Hematopoietic multipotent progenitor cell treated with erythropoietin and hydrocortisone succinate and interleukin-3 and kit ligand, for 8 days (in vitro differentiated cells): Measurements from ENCODE around the gene NOXRED1.

Experiments
- DNase-seq: peaks from one replicate; pipeline ENCODE4 v3.0.0-alpha.2; 2015

NOXRED1 gene

GRCh38 chr14:77406718-77407117, 16.6 kb downstream of the NOXRED1 start:
- peak; percentile 44 for DNase-seq

GRCh38 chr14:77406086-77406485, 17.2 kb downstream of the NOXRED1 start:
- peak; percentile 13 for DNase-seq

GRCh38 chr14:77403768-77404167, 19.6 kb downstream of the NOXRED1 start:
- DNase-seq, result no peak

- DNase-seq, result no peak
Measured at GRCh38 chr14:77400216-77400615, 23.1 kb downstream of the NOXRED1 start.

- no peak for DNase-seq
Measured at GRCh38 chr14:77390188-77390587, 33.1 kb downstream of the NOXRED1 start.

GRCh38 chr14:77378701-77379100, 44.6 kb downstream of the NOXRED1 start:
- DNase-seq, result no peak

GRCh38 chr14:77377502-77377844, 45.9 kb downstream of the NOXRED1 start:
- no peak for DNase-seq

- peak; percentile 87 for DNase-seq
Measured at GRCh38 chr14:77376771-77377501, 46.4 kb downstream of the NOXRED1 start, which contains the start of the genes SAMD15 and TMED8. Gene SAMD15, plus strand, starts transcription at chr14:77377379. Its CDS starts 40 bp downstream, at chr14:77377419. Gene TMED8, minus strand, starts transcription at chr14:77377094. Its CDS starts 41 bp downstream, at chr14:77377053.

GRCh38 chr14:77375973-77376770, 47.2 kb downstream of the NOXRED1 start:
- peak; percentile 41 for DNase-seq

GRCh38 chr14:77375164-77375950, 48.0 kb downstream of the NOXRED1 start:
- peak; percentile 27 for DNase-seq

GRCh38 chr14:77372304-77372841, 51.0 kb downstream of the NOXRED1 start:
- DNase-seq, result no peak

GRCh38 chr14:77369285-77369684, 54.0 kb downstream of the NOXRED1 start:
- DNase-seq, result no peak

- DNase-seq, result no peak
Measured at GRCh38 chr14:77364146-77364545, 59.2 kb downstream of the NOXRED1 start.

GRCh38 chr14:77359626-77360025, 63.7 kb downstream of the NOXRED1 start:
- DNase-seq, result no peak

GRCh38 chr14:77356899-77357298, 66.4 kb downstream of the NOXRED1 start:
- no peak for DNase-seq

GRCh38 chr14:77355811-77356210, 67.5 kb downstream of the NOXRED1 start:
- no peak for DNase-seq

GRCh38 chr14:77353469-77354141, 69.7 kb downstream of the NOXRED1 start:
- no peak for DNase-seq

- peak; percentile 15 for DNase-seq
Measured at GRCh38 chr14:77347751-77348150, 75.6 kb downstream of the NOXRED1 start.

- no peak for DNase-seq
Measured at GRCh38 chr14:77346495-77346894, 76.8 kb downstream of the NOXRED1 start.

GRCh38 chr14:77344377-77344996, 78.8 kb downstream of the NOXRED1 start:
- no peak for DNase-seq
